Measurements from ENCODE around the gene COL19A1.
"Not testable (repeated sequence)": the region's sequence is repeated elsewhere in the genome, so short reads cannot be mapped to it uniquely, and the experiment has no call there.

COL19A1 gene

DNA sequence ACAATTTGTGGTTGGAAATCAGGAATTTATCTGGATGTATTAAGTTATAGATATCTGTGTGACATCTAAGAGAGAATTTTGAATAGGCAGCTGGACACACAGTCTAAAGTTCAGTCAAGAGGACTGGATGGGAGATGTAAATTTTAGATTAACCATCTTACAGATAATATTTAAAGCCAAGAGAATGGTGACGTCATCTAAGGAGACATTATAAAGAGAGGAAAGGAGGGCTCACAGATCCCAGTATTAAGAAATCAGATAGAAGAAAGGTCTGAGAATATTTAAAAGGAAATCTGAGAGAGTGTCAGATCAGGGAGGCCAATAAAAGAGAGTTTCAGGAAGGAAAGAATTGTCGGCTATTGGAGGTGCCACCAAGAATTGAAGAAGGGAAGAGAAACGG lies 9.4 kb downstream of the COL19A1 start:
- H3K36me3 ChIP-seq (replicated peaks), result no peaks in the 10 kb centered on the region

DNA sequence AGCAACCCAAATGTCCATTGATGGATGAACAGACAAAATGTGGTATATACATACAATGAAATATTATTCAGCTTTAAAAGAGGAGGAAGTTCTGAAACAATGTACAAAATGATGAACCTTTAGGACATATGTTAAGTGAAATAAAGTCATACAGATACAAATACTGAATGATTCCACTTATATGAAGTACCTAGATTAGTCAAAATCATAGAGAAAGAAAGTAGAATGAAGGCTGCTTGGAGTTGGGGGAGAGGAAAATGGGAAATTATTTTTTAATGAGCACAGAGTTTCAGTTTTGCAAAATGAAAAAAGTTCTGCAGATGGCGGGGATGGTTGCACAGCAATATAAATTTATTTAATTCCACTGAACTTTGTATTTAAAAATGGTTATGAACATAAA lies 12.4 kb downstream of the COL19A1 start:
- no peak overlapping the region for H3K4me3 ChIP-seq
- H3K4me1 ChIP-seq, result peaks cover 12% of the 10 kb centered on the region
- no peaks in the 10 kb centered on the region for H3K36me3 ChIP-seq (replicated peaks)
- DNase-seq (ENCODE audit: low spot score in 2 of 2), result no peak
- no peaks in the 10 kb centered on the region for H3K9me3 ChIP-seq
- in situ Hi-C loops (cut with MboI; ENCODE audit: low sequenced_read_pairs), result no loop called here
- H3K27me3 ChIP-seq (ENCODE audit: low read depth), result no peaks in the 10 kb centered on the region

More for the DNA sequence above, 9.4 kb downstream of the COL19A1 start:
- Histone ChIP-seq H3K9me3 (no peaks in the 10 kb centered on the region), H3K27me3 (ENCODE audit: low read depth) (no peaks in the 10 kb centered on the region), H3K4me3 (no peak overlapping the region), H3K4me1 (peaks cover 11% of the 10 kb centered on the region; the same call in 1 of the 2 replicates)
- DNase-seq (ENCODE audit: low spot score in 2 of 2), result no peak
- in situ Hi-C loops (cut with MboI; ENCODE audit: low sequenced_read_pairs), result no loop called here

DNA sequence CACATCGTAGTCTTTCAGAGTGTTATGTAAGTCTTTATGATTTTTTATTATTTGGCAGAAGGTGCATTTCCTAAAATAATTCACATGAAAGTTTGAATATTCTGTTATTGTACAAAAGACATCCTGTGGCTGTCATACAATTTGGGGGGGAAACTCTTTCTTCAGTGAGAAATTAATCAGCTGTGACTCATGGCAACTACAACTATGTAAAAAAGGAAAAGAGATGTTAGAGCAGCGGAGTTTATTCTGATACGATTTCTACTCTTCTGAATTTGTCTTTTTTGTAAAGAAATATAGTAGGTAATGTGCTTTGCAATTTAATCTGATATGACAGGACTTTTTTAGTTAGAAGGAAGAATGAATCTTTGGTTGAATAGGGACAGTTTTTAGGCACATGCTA lies 14.2 kb downstream of the COL19A1 start:
- H3K4me3 ChIP-seq, result no peak overlapping the region
- in situ Hi-C loops (cut with MboI; ENCODE audit: low sequenced_read_pairs), result no loop called here
- no peaks in the 10 kb centered on the region for H3K27me3 ChIP-seq (ENCODE audit: low read depth)
- peaks cover 19% of the 10 kb centered on the region for H3K4me1 ChIP-seq
- H3K9me3 ChIP-seq, result no peaks in the 10 kb centered on the region
- no peaks in the 10 kb centered on the region for H3K36me3 ChIP-seq (replicated peaks)
- DNase-seq (ENCODE audit: low spot score in 2 of 2), result no peak

DNA sequence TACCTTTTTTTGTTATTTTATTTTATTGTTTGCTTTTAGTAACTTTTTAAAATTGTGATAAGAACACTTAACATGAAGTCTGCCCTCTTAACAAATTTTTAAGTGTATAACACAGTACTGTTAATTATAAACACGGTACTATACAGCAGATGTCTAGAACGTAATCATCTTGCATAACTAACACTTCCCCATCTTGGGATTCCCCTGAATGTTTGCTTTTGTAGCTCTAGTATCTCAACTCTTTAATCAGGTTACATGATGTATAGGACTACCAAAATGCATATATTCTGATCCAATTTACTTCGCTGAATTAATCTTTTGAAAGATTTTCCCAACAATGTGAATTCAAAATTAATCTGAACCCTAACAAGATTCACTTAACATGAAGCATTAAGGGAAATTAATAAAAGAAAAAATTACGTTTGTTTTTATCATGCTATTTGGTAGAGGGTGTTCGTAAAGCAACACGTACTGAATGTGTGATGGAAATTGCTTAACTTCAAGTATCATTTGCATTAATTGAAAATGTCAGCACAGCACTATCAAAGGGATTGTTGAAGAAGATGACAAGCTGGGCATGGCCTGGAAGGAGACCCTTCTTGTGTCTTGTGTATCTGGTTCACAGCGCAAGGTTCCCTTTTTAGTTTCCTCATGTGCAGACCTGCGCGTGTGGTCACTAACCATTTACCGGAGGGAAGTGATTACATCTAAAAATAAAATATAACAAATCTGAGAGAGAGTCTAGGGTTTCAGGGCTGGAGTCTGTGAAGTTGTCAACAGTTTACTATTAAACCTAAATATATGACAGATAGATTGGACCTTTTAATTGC lies 15.2 kb downstream of the COL19A1 start:
- no peak for DNase-seq (ENCODE audit: low spot score in 2 of 2)
- Histone ChIP-seq H3K4me3 (no peak overlapping the region), H3K36me3 (replicated peaks) (no peaks in the 10 kb centered on the region), H3K4me1 (peaks cover 11% of the 10 kb centered on the region), H3K27me3 (ENCODE audit: low read depth) (no peaks in the 10 kb centered on the region), H3K9me3 (no peaks in the 10 kb centered on the region)
- in situ Hi-C loops (cut with MboI; ENCODE audit: low sequenced_read_pairs), result no loop called here

DNA sequence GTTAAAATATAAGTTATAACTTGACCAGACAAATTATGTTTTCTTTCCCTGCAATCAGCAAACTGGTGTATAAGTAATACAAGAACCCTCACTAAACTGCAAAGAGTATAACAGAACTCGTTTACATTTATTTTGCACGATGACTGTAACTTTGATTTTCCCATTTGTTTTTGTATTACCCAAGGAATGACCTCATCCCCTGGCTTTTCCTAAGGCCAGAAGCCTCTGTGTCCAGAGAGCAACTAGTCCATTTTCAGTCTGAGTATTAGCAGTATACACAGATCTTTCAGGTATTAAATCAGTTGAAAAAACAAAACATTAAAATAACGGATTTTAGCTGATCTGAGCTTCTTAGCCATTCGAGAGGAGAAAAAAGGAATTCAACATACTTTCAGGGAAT lies 17.2 kb downstream of the COL19A1 start:
- H3K36me3 ChIP-seq (replicated peaks), result no peaks in the 10 kb centered on the region
- in situ Hi-C loops (cut with MboI; ENCODE audit: low sequenced_read_pairs), result no loop called here
- H3K9me3 ChIP-seq, result no peaks in the 10 kb centered on the region
- DNase-seq (ENCODE audit: low spot score in 2 of 2), result no peak
- H3K4me3 ChIP-seq, result no peak overlapping the region
- H3K27me3 ChIP-seq (ENCODE audit: low read depth), result no peaks in the 10 kb centered on the region
- H3K4me1 ChIP-seq, result peaks cover 23% of the 10 kb centered on the region

DNA sequence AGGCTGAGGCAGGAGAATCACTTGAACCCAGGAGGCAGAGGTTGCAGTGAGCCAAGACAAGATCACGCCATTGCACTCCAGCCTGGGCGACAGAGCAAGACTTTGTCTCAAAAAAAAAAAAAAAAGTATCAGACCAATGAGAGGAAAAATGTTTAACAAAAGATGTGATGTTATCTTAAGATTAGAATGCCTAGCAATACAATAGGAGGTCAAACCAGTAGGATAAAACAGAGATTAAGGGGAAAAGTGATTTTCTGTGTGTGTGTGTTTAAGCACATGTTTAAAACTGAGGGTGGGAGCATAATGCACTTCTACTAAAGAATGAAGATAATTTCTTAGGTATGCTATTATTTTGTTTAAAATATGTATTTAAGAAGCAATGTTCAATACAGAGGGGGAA lies 17.9 kb downstream of the COL19A1 start:
- Histone ChIP-seq H3K4me3 (no peak overlapping the region), H3K36me3 (replicated peaks) (no peaks in the 10 kb centered on the region), H3K9me3 (peaks cover under 1% of the 10 kb centered on the region; the same call in 1 of the 2 replicates), H3K4me1 (peaks cover 28% of the 10 kb centered on the region), H3K27me3 (ENCODE audit: low read depth) (no peaks in the 10 kb centered on the region)
- in situ Hi-C loops (cut with MboI; ENCODE audit: low sequenced_read_pairs), result no loop called here
- DNase-seq (ENCODE audit: low spot score in 2 of 2), result peak; percentile 39 to 94

DNA sequence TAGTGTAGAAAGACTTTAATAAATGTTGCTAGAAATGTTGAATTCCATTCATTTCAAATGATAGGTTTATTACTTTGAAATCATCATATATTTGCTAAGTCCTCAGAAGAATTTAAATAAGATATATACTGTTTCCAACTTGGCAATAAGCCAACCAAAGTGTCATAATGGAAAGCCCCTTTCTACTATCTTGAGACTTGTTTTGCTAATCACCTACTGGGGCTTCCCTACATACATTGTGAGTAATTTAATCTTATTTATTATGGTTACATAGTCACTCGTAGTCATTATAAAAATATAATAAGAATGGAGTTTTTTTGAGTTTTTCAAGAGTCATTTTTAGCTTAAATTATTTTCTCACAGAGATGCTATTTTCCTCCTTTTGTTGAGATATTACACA lies 20.7 kb downstream of the COL19A1 start:
- Histone ChIP-seq H3K9me3 (peaks cover 4% of the 10 kb centered on the region; the same call in 1 of the 2 replicates), H3K4me3 (no peak overlapping the region), H3K4me1 (peaks cover 28% of the 10 kb centered on the region), H3K27me3 (ENCODE audit: low read depth) (no peaks in the 10 kb centered on the region), H3K36me3 (replicated peaks) (no peaks in the 10 kb centered on the region; the same call in 1 of the 2 replicates)
- in situ Hi-C loops (cut with MboI; ENCODE audit: low sequenced_read_pairs), result no loop called here
- no peak for DNase-seq (ENCODE audit: low spot score in 2 of 2)

DNA sequence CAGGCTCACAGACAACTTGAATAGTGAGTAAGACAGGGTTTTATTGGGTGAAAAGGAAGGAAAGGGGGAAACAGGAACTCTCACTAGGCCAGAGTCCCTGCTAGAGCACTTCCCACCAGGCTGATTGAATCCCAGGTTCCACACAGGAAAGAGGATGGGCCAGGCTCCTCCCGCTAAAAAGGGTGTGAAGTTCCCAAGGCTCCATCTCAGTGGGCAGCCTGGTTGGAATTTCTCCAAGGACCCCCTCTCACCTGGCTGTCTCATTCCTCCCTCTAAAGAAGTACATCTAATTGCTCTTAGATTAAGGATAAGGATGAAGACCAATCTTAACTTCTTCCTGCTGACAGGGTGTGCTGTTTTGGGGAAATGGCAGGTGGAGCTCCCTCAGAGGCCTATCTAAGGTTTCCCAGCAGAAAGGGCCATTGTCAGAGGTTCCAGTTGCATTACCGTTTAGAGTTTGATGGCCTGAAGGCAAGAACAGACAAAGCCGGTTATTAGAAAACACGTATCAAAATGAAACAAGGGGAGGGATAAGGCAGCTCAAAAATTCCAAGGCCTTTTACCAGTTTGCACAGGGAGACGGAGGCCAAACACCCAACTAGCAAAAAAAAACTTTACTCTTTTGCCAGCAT lies 21.5 kb downstream of the COL19A1 start:
- peak; percentile 51 to 67 for DNase-seq (ENCODE audit: low spot score in 2 of 2)
- Histone ChIP-seq H3K4me1 (peaks cover 36% of the 10 kb centered on the region), H3K36me3 (replicated peaks) (no peaks in the 10 kb centered on the region; the same call in 1 of the 2 replicates), H3K9me3 (peaks cover 4% of the 10 kb centered on the region; the same call in 1 of the 2 replicates), H3K4me3 (no peak overlapping the region), H3K27me3 (ENCODE audit: low read depth) (no peaks in the 10 kb centered on the region)
- in situ Hi-C loops (cut with MboI; ENCODE audit: low sequenced_read_pairs), result no loop called here

DNA sequence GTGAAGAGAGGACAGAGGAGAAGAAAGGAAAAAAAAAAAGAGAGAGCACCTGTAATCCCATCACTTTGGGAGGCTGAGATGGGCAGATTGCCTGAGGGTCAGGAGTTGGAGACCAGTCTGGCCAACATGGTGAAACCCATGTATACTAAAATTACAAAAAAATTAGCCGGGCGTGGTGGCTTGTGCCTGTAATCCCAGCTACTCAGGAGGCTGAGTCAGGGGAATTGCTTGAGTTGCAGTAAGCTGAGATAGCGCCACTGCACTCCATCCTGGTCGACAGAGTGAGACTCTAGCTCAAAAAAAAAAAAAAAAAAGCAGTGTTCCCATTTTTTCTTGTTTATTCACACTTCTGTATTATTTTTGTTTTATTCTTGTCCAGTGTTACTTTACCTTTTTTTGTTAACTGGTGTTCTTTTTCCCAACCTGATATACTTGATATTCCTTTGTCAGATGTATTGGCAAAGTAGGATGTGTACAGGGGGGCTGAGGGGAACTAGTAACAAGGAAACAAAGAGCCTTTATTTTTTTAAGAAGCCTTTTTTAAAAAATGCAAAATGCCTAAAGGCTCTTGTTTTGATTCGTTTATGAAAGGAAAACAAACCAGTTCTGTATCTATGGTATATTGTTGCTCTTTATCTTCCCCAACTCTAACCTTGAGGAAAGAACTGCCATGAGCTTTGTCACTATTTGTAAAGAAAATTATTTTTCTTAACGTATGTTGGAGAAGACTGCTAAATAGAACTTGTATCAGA lies 22.3 kb downstream of the COL19A1 start:
- in situ Hi-C loops (cut with MboI; ENCODE audit: low sequenced_read_pairs), result no loop called here
- no peak for DNase-seq (ENCODE audit: low spot score in 2 of 2)

DNA sequence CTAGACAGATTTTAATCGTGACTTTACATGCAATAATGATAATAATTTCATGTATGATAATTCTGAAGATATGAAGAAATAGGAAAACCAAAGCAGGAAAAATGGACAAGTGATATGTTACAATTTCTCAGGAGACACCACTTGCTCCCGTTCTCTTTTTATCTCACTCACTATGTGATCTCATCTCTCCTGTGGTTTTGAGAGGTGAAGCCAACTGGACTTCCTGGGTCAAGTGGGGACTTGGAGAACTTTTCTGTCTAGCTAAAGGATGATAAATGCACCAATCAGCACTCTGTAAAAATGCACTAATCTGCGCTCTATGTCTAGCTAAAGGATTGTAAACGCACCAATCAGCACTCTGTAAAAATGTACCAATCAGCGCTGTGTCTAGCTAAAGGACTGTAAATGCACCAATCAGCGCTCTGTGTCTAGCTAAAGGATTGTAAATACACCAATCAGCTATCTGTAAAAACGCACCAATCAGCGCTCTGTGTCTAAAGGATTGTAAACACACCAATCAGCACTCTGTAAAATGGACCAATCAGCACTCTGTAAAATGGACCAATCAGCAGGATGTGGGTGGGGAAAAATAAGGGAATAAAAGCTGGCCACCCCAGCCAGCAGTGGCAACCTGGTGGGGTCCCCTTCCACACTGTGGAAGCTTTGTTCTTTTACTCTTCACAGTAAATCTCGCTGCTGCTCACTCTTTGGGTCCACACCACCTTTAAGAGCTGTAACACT lies 23.0 kb downstream of the COL19A1 start:
- H3K27me3 ChIP-seq (ENCODE audit: low read depth); H3K36me3 ChIP-seq (replicated peaks); H3K9me3 ChIP-seq; DNase-seq (ENCODE audit: low spot score in 2 of 2); H3K4me3 ChIP-seq; in situ Hi-C loops (cut with MboI; ENCODE audit: low sequenced_read_pairs): not testable (repeated sequence)
- peaks cover 44% of the 10 kb centered on the region for H3K4me1 ChIP-seq

More for the DNA sequence above, 22.3 kb downstream of the COL19A1 start:
- no peak overlapping the region for H3K4me3 ChIP-seq
- no peaks in the 10 kb centered on the region for H3K27me3 ChIP-seq (ENCODE audit: low read depth)
- peaks cover 43% of the 10 kb centered on the region for H3K4me1 ChIP-seq
- peaks cover 4% of the 10 kb centered on the region; the same call in 1 of the 2 replicates for H3K9me3 ChIP-seq
- no peaks in the 10 kb centered on the region; the same call in 1 of the 2 replicates for H3K36me3 ChIP-seq (replicated peaks)

DNA sequence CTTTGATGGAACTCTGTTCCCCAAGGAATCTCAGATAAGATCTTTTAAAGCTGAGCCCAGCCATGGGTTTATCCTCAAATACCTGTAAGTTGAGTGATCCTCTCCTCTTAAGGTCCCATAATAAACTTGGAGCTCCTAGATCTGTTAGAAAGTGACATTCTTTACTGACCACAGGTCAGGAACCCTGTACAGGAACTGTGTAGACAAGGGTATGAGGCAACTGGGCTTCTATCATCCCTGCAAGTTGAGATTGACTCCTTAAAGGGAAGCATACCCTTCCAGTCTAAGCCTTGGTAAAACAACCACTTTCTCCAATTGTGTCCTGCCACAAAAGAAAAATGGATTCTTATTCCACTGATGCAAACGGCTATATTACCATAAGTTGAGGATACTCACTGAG lies 26.2 kb downstream of the COL19A1 start:
- H3K4me1 ChIP-seq, result peaks cover 49% of the 10 kb centered on the region
- H3K27me3 ChIP-seq (ENCODE audit: low read depth); H3K36me3 ChIP-seq (replicated peaks); in situ Hi-C loops (cut with MboI; ENCODE audit: low sequenced_read_pairs); H3K9me3 ChIP-seq; DNase-seq (ENCODE audit: low spot score in 2 of 2); H3K4me3 ChIP-seq: not testable (repeated sequence)

DNA sequence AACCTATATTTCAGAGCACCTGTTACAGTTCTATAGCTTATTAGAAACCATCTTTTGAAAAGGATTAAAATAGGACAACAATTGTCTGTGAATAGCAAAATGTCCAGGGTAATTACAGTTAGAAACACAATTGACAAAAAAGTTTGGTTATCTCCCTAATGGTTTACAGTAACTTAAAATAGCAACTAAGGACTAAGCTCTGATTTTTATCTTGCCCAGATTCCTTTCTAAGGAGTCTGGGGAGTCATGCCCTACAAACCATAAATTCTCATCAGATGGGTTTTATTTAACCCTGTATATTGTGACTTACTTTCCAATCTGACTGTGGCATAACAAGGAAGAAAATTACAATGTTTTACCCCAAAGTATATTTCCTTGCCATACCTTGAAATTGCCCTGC lies 26.9 kb downstream of the COL19A1 start:
- DNase-seq (ENCODE audit: low spot score in 2 of 2), result peak in 1 of 2 experiments; percentile 78
- H3K9me3 ChIP-seq; in situ Hi-C loops (cut with MboI; ENCODE audit: low sequenced_read_pairs); H3K27me3 ChIP-seq (ENCODE audit: low read depth); H3K4me3 ChIP-seq; H3K36me3 ChIP-seq (replicated peaks): not testable (repeated sequence)
- peaks cover 42% of the 10 kb centered on the region for H3K4me1 ChIP-seq

Measured in HAP-1 (cell line).